Measurements from ENCODE around the gene VTA1. TPM values are rescaled to one million over a fixed set of nuclear protein-coding genes. Genes with fewer than 3 reads are reported as not detected.

Gene VTA1
- total and polyA plus RNA-seq, 2 donors (not counting 1 experiment from before 2014, with no cell fraction given) = 19.8 to 27.9 TPM

GRCh38 chr6:142154336-142154735 is 7.3 kb downstream of the VTA1 start:
- WGBS (ENCODE audit: insufficient coverage) = no CpG with 5 or more reads among the region's 1 CpG
- ChIA-PET CTCF (interaction anchor here (1.3 kb wide), 1 partner anchor 9 kb away, joined by 3 read pairs; no protein-coding TSS in a partner anchor), POLR2A (no interaction called here)
- no peak overlapping the region for H3K27ac Mint-ChIP-seq
- H3K9me3 Mint-ChIP-seq (ENCODE audit: insufficient read depth) = no peaks in the 10 kb centered on the region
- Histone ChIP-seq H3K27ac (ENCODE audit: low read length in 2 of 2) (no peak overlapping the region), H3K4me1 (ENCODE audit: control insufficient read depth in 2 of 2, insufficient read depth in 2 of 2, low read length in 2 of 2) (peaks cover 0 to 9% of the 10 kb centered on the region in 2 donors), H3K36me3 (replicated peaks in 1 of 2; ENCODE audit: control extremely low read depth in 1 of 2, control insufficient read depth in 1 of 2, extremely low read depth in 1 of 2, insufficient read depth in 2 of 2, low read length in 1 of 2) (peaks cover 0 to 5% of the 10 kb centered on the region in 2 experiments), H3K9me3 (ENCODE audit: control extremely low read depth in 1 of 3, control insufficient read depth in 2 of 3, insufficient read depth in 1 of 3, low read length in 2 of 3) (no peaks in the 10 kb centered on the region), H3K9ac (ENCODE audit: low read length) (no peak overlapping the region), H3K4me3 (ENCODE audit: control extremely low read depth in 1 of 5, extremely low read depth in 1 of 5, insufficient read depth in 1 of 5, low read depth in 2 of 5, low read length in 4 of 5) (no peak overlapping the region), H3K27me3 (replicated peaks in 1 of 4; ENCODE audit: control extremely low read depth in 1 of 4, control insufficient read depth in 3 of 4, insufficient read depth in 4 of 4, low read length in 3 of 4) (no peaks in the 10 kb centered on the region), H3K79me2 (ENCODE audit: control insufficient read depth, insufficient read depth, low read length) (peaks cover 94% of the 10 kb centered on the region), H4K20me1 (ENCODE audit: control insufficient read depth, insufficient read depth, low read length, poor library complexity, severe bottlenecking) (peaks cover 65% of the 10 kb centered on the region), H3K4me2 (replicated peaks; ENCODE audit: low read depth, low read length, poor library complexity, severe bottlenecking) (no peak overlapping the region), H2AFZ (ENCODE audit: insufficient read depth, low read depth, low read length, poor library complexity, severe bottlenecking) (no peak overlapping the region)
- ATAC-seq (ENCODE audit: low read depth) (no peak), DNase-seq (no peak)
- intact Hi-C loops (cut with micrococcal nuclease) = no loop called here
- H3K4me3 Mint-ChIP-seq = no peak overlapping the region
- peaks cover 46% of the 10 kb centered on the region for H3K4me1 Mint-ChIP-seq
- H3K27me3 Mint-ChIP-seq = no peaks in the 10 kb centered on the region
- TF ChIP-seq EZH2 (IDR thresholded peaks at IDR 0.05; ENCODE audit: borderline replicate concordance, insufficient read depth, low read depth, low read length, poor library complexity, severe bottlenecking) = no peak
- no peak for TF ChIP-seq CTCF (IDR thresholded peaks at IDR 0.05)

GRCh38 chr6:142155091-142155490 is 8.0 kb downstream of the VTA1 start:
- H3K27me3 Mint-ChIP-seq = no peaks in the 10 kb centered on the region
- Histone ChIP-seq H4K20me1 (ENCODE audit: control insufficient read depth, insufficient read depth, low read length, poor library complexity, severe bottlenecking) (peaks cover 72% of the 10 kb centered on the region), H3K4me3 (ENCODE audit: control extremely low read depth in 1 of 5, extremely low read depth in 1 of 5, insufficient read depth in 1 of 5, low read depth in 2 of 5, low read length in 4 of 5) (no peak overlapping the region), H2AFZ (ENCODE audit: insufficient read depth, low read depth, low read length, poor library complexity, severe bottlenecking) (no peak overlapping the region), H3K9ac (ENCODE audit: low read length) (no peak overlapping the region), H3K79me2 (ENCODE audit: control insufficient read depth, insufficient read depth, low read length) (peaks cover 95% of the 10 kb centered on the region), H3K4me2 (replicated peaks; ENCODE audit: low read depth, low read length, poor library complexity, severe bottlenecking) (no peak overlapping the region), H3K4me1 (ENCODE audit: control insufficient read depth in 2 of 2, insufficient read depth in 2 of 2, low read length in 2 of 2) (peaks cover 0 to 9% of the 10 kb centered on the region in 2 donors), H3K36me3 (replicated peaks in 1 of 2; ENCODE audit: control extremely low read depth in 1 of 2, control insufficient read depth in 1 of 2, extremely low read depth in 1 of 2, insufficient read depth in 2 of 2, low read length in 1 of 2) (peaks cover 0 to 5% of the 10 kb centered on the region in 2 experiments), H3K27ac (ENCODE audit: low read length in 2 of 2) (no peak overlapping the region), H3K27me3 (replicated peaks in 1 of 4; ENCODE audit: control extremely low read depth in 1 of 4, control insufficient read depth in 3 of 4, insufficient read depth in 4 of 4, low read length in 3 of 4) (no peaks in the 10 kb centered on the region), H3K9me3 (ENCODE audit: control extremely low read depth in 1 of 3, control insufficient read depth in 2 of 3, insufficient read depth in 1 of 3, low read length in 2 of 3) (no peaks in the 10 kb centered on the region)
- H3K4me3 Mint-ChIP-seq = no peak overlapping the region
- no peak overlapping the region for H3K27ac Mint-ChIP-seq
- WGBS (ENCODE audit: insufficient coverage) = 100% methylated on average over 2 of the region's 3 CpGs
- ATAC-seq (ENCODE audit: low read depth) = no peak
- ChIA-PET CTCF (no interaction called here), POLR2A (no interaction called here)
- no peak for TF ChIP-seq EZH2 (IDR thresholded peaks at IDR 0.05; ENCODE audit: borderline replicate concordance, insufficient read depth, low read depth, low read length, poor library complexity, severe bottlenecking)
- TF ChIP-seq CTCF (IDR thresholded peaks at IDR 0.05) = no peak
- DNase-seq = no peak
- no peaks in the 10 kb centered on the region for H3K9me3 Mint-ChIP-seq (ENCODE audit: insufficient read depth)
- H3K4me1 Mint-ChIP-seq = peaks cover 45% of the 10 kb centered on the region
- intact Hi-C loops (cut with micrococcal nuclease) = no loop called here
